Parathyroid adenoma (tissue), 2 donors: ENCODE measurements around the gene SLC44A5.
"Not testable (repeated sequence)": the region's sequence is repeated elsewhere in the genome, so short reads cannot be mapped to it uniquely, and the experiment has no call there.

Source experiments
- H2AFZ ChIP-seq: fragments of 300-600 bp; sonication (generic); one replicate; pipeline ENCODE4 v1.7.0; 2017; ENCODE audit warnings: antibody characterized with exemption, mild to moderate bottlenecking
- H3K27ac ChIP-seq: fragments of 300-600 bp; sonication (generic); one replicate; pipeline ENCODE4 v1.7.0; 2017
- H3K27me3 ChIP-seq: fragments of 300-600 bp; sonication (generic); one replicate; pipeline ENCODE4 v1.7.0; 2017; ENCODE audit warnings: low read length; ENCODE audit not compliant: control insufficient read depth, insufficient read depth
- H3K36me3 ChIP-seq: fragments of 300-600 bp; sonication (generic); one replicate; pipeline ENCODE4 v1.7.0; 2017; ENCODE audit warnings: low read length; ENCODE audit not compliant: control insufficient read depth, insufficient read depth
- H3K4me1 ChIP-seq: fragments of 300-600 bp; sonication (generic); one replicate; pipeline ENCODE4 v1.7.0; 2017; ENCODE audit warnings: control low read depth
- H3K4me2 ChIP-seq: fragments of 300-600 bp; sonication (generic); one replicate; pipeline ENCODE4 v1.7.0; 2017; ENCODE audit warnings: low read length
- H3K4me3 ChIP-seq: fragments of 300-600 bp; sonication (generic); one replicate; pipeline ENCODE4 v1.7.0; 2017; ENCODE audit warnings: low read depth, low read length
- H3K79me2 ChIP-seq: fragments of 300-600 bp; sonication (generic); one replicate; pipeline ENCODE4 v1.7.0; 2017; ENCODE audit warnings: control low read depth
- H3K9ac ChIP-seq: fragments of 300-600 bp; sonication (generic); one replicate; pipeline ENCODE4 v1.7.0; 2017; ENCODE audit warnings: mild to moderate bottlenecking
- H3K9me3 ChIP-seq: fragments of 300-600 bp; sonication (generic); one replicate; pipeline ENCODE4 v1.7.0; 2017; ENCODE audit warnings: low read length; ENCODE audit not compliant: control insufficient read depth
- CTCF ChIP-seq: fragments of 300-600 bp; sonication (generic); IDR thresholded peaks from one replicate; pipeline ENCODE4 v1.7.0; 2017; ENCODE audit warnings: antibody characterized with exemption, mild to moderate bottlenecking
- donor health status: primary hyperparathyroidism.

The SLC44A5 gene

DNA sequence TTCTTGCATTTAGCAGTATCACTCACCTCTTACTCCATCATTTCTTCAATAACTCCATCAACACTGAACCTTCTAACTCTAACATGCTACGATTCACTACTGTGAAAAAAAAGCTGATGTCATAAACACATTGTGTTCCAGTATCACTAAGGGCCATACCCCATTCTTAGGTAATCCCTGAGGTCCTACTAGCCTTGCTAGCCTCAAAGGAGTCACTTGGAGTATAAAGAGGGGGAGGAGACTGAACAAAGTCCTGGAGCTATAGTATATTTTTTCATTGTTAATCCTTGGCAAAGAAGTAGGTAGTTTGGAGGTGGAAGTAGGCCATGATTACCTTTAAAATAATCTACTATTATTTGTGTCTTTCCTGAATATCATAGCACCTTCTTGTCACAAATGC, at the start of gene SLC44A5:
TSS of gene SLC44A5 (minus strand) at position 101 of the 400 bp plus-strand sequence. CDS start 69,667 bp downstream, outside the sequence.
- H3K9ac ChIP-seq = no peak within 1 kb of the TSS
- H3K27ac ChIP-seq = no peak within 1 kb of the TSS
- H3K79me2 ChIP-seq = no peaks in the 10 kb centered on the region
- H3K36me3 ChIP-seq = no peaks in the 10 kb centered on the region
- H3K27me3 ChIP-seq = no peaks in the 10 kb centered on the region
- H3K4me2 ChIP-seq = no peak within 1 kb of the TSS
- no peak within 1 kb of the TSS for H2AFZ ChIP-seq
- no peak for TF ChIP-seq CTCF
- no peaks in the 10 kb centered on the region for H3K4me1 ChIP-seq
- H3K4me3 ChIP-seq = no peak within 1 kb of the TSS
- no peaks in the 10 kb centered on the region for H3K9me3 ChIP-seq

DNA sequence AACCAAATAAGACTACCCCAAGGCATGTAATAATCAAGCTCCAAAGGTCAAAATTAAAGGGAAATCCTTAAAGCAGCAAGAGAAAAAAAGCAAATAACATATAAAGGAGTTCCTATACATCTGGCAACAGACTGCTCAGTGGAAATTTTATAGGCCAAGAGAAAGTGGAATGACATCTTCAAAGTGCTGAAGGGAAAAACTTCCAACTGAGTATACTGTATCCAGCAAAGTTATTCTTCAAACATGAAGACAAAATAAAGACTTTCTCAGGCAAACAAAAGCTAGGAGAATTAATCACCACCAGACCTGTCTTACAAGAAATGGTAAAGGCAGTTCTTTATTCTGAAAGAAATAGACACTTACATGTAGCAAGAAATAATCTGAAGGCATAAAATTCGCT, 45.0 kb upstream of the SLC44A5 start:
- H3K27me3 ChIP-seq = no peaks in the 10 kb centered on the region
- H3K4me2 ChIP-seq = no peak overlapping the region
- H2AFZ ChIP-seq = no peak overlapping the region
- no peaks in the 10 kb centered on the region for H3K9me3 ChIP-seq
- no peak overlapping the region for H3K9ac ChIP-seq
- H3K4me3 ChIP-seq = no peak overlapping the region
- H3K4me1 ChIP-seq = no peaks in the 10 kb centered on the region
- no peak overlapping the region for H3K27ac ChIP-seq
- TF ChIP-seq CTCF = no peak
- H3K79me2 ChIP-seq = no peaks in the 10 kb centered on the region
- no peaks in the 10 kb centered on the region for H3K36me3 ChIP-seq

DNA sequence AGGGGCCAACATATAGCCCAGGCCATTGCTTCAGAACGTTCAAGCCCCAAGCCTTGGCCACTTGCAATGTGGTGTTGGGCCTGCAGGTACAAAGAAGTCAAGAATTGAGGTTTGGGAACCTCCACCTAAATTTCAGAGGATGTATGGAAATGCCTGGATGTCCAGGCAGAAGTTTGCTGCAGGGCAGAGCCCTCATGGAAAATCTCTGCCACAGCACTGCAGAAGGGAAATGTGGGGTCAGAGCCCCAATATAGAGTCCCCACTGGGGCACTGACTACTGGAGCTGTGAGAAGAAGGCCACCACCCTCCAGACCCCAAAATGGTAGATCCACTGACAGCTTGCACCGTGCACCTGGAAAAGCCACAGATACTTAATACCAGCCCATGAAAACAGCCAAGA, 36.3 kb upstream of the SLC44A5 start:
- not testable (repeated sequence) for H3K27ac ChIP-seq, H3K79me2 ChIP-seq, H3K36me3 ChIP-seq, H2AFZ ChIP-seq, H3K4me2 ChIP-seq, H3K4me1 ChIP-seq, H3K9me3 ChIP-seq, H3K27me3 ChIP-seq, H3K4me3 ChIP-seq, H3K9ac ChIP-seq

DNA sequence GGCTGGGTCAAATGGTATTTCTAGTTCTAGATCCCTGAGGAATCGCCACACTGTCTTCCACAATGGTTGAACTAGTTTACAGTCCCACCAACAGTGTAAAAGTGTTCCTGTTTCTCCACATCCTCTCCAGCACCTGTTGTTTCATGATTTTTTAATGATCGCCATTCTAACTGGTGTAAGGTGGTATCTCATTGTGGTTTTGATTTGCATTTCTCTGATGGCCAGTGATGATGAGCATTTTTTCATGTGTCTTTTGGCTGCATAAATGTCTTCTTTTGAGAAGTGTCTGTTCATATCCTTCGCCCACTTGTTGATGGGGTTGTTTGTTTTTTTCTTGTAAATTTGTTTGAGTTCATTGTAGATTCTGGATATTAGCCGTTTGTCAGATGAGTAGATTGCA, 34.2 kb upstream of the SLC44A5 start:
- not testable (repeated sequence) for H3K9me3 ChIP-seq, H3K36me3 ChIP-seq, H3K4me1 ChIP-seq, H3K4me2 ChIP-seq, H3K27ac ChIP-seq, H3K27me3 ChIP-seq, H3K9ac ChIP-seq, H3K79me2 ChIP-seq, H3K4me3 ChIP-seq, H2AFZ ChIP-seq

- no peaks in the 10 kb centered on the region for H3K9me3 ChIP-seq
- H3K9ac ChIP-seq = no peak overlapping the region
- TF ChIP-seq CTCF = no peak
- H3K4me3 ChIP-seq = no peak overlapping the region
- H3K27me3 ChIP-seq = no peaks in the 10 kb centered on the region
- no peaks in the 10 kb centered on the region for H3K79me2 ChIP-seq
- H3K4me1 ChIP-seq = no peaks in the 10 kb centered on the region
- H3K4me2 ChIP-seq = no peak overlapping the region
- H3K27ac ChIP-seq = no peak overlapping the region
- H2AFZ ChIP-seq = no peak overlapping the region
- no peaks in the 10 kb centered on the region for H3K36me3 ChIP-seq
Measured at GRCh38 chr1:75643460-75643859, 32.5 kb upstream of the SLC44A5 start.

- no peak overlapping the region for H3K27ac ChIP-seq
- no peaks in the 10 kb centered on the region for H3K9me3 ChIP-seq
- H3K36me3 ChIP-seq = no peaks in the 10 kb centered on the region
- no peak overlapping the region for H3K9ac ChIP-seq
- no peak overlapping the region for H3K4me3 ChIP-seq
- no peaks in the 10 kb centered on the region for H3K27me3 ChIP-seq
- no peak overlapping the region for H3K4me2 ChIP-seq
- H3K4me1 ChIP-seq = no peaks in the 10 kb centered on the region
- no peak overlapping the region for H2AFZ ChIP-seq
- no peak for TF ChIP-seq CTCF
- no peaks in the 10 kb centered on the region for H3K79me2 ChIP-seq
Measured at GRCh38 chr1:75641325-75641724, 30.4 kb upstream of the SLC44A5 start.
